Stimulated activated CD8-positive, alpha-beta memory T cell treated with anti-CD3 and anti-CD28 coated beads, Interleukin-15, amount 100 ng/mL, for 24 hours (primary cell): ENCODE measurements around the gene PARP12.
"Not testable (repeated sequence)": the region's sequence is repeated elsewhere in the genome, so short reads cannot be mapped to it uniquely, and the experiment has no call there.

ENCODE experiments used
- DNase-seq: peaks from one replicate; pipeline ENCODE4 v3.0.0-alpha.2; 2020; ENCODE audit warnings: low read depth

Gene PARP12, protein sequence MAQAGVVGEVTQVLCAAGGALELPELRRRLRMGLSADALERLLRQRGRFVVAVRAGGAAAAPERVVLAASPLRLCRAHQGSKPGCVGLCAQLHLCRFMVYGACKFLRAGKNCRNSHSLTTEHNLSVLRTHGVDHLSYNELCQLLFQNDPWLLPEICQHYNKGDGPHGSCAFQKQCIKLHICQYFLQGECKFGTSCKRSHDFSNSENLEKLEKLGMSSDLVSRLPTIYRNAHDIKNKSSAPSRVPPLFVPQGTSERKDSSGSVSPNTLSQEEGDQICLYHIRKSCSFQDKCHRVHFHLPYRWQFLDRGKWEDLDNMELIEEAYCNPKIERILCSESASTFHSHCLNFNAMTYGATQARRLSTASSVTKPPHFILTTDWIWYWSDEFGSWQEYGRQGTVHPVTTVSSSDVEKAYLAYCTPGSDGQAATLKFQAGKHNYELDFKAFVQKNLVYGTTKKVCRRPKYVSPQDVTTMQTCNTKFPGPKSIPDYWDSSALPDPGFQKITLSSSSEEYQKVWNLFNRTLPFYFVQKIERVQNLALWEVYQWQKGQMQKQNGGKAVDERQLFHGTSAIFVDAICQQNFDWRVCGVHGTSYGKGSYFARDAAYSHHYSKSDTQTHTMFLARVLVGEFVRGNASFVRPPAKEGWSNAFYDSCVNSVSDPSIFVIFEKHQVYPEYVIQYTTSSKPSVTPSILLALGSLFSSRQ

GRCh38 chr7:140062528-140063299, at the start of gene PARP12:
Gene PARP12, minus strand, starts transcription at chr7:140062951. Its CDS starts 104 bp downstream, at chr7:140062847.
- DNase-seq, result peak; percentile 66

- DNase-seq, result not testable (repeated sequence)
Observed at GRCh38 chr7:140108777-140109176, 46.0 kb upstream of the PARP12 start.

DNA sequence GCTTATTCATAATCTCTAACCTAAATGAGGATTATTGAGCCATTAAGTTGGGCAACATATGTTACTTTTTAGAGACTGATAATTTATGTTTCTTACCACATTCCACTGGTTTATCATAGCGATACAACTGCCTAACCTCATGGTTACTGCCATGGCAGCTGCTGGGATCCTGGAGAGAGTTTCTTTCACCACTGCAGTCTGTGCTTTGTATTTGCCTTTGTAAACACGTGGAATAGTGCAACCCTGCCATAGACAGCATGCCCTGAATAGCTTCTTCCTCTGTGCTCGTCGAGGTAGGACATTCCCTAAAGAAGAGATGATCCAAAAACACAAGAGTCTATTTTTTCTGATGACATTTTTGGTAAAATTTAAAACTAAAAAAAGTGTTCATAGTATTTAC, 33.7 kb upstream of the PARP12 start:
- no peak for DNase-seq

- DNase-seq, result no peak
Observed at GRCh38 chr7:140093375-140093774, 30.6 kb upstream of the PARP12 start.

GRCh38 chr7:140085447-140085846, 22.7 kb upstream of the PARP12 start:
- no peak for DNase-seq

GRCh38 chr7:140084972-140085371, 22.2 kb upstream of the PARP12 start:
- no peak for DNase-seq

DNA sequence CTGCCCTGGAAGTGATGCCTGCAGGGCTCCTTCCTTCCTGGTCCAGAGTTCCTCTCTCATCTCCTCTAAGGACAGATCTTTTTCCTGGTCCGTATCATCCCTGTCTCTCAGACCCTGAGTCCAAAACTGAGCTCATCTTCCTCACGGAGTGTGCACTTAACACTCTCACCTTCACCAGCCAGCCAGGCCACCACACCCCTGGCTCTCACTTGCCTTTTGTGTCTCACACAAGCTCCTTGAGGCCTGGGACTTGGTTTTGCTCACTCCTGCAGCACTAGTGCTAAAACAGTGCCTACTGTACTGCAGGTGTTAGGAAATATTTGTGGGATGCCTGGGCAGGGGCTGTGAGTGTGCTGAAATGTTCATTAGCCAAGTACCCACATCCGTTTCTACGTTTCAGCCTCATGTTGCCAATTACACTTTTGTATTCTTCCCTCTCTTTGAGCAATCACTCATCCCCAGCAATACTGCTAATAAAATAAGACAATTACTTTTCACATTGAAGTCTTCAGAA, 21.4 kb upstream of the PARP12 start:
- no peak for DNase-seq

- no peak for DNase-seq
Observed at GRCh38 chr7:140082770-140083169, 20.0 kb upstream of the PARP12 start.

- no peak for DNase-seq
Observed at GRCh38 chr7:140081774-140082425, 19.1 kb upstream of the PARP12 start.

GRCh38 chr7:140080919-140081318, 18.2 kb upstream of the PARP12 start:
- no peak for DNase-seq

GRCh38 chr7:140079121-140079536, 16.4 kb upstream of the PARP12 start:
- no peak for DNase-seq

DNA sequence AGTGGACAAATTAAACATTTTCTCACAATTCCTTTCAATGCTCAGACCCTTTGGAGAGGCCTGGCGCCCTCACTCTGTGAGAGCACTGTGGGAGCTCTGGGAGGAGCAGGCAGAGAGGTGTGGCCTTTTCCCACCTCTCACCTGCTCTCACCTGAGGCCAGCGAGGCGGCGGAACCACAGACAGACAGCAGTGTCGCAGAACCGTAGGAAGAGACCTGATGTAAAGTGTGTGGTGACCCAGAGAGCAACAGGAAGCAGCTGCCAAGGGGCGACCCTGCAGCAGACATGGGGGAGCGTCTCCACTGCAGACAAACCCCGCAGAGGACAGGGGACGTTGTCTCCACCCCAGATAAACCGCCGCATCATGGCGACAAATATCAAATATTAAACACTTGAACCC, 15.6 kb upstream of the PARP12 start:
- DNase-seq, result no peak

DNA sequence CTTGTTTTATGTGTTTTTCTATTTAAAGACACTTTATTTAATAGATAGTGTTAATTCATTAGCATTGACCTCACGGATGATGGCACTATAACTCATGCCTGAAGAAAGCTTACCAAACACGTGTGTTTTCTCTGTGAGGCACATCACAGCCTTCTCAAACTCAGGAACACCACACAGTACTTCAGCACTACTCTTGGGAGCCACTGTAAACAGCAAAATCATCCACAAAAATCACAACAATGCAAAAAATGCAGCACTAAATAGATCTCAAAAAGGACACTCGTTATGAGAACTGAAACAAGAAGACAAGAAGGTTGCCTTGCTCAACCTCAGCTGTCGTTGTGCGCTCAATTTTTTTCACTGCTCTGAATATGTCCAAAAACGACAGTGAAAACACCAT, 12.0 kb upstream of the PARP12 start:
- no peak for DNase-seq

DNA sequence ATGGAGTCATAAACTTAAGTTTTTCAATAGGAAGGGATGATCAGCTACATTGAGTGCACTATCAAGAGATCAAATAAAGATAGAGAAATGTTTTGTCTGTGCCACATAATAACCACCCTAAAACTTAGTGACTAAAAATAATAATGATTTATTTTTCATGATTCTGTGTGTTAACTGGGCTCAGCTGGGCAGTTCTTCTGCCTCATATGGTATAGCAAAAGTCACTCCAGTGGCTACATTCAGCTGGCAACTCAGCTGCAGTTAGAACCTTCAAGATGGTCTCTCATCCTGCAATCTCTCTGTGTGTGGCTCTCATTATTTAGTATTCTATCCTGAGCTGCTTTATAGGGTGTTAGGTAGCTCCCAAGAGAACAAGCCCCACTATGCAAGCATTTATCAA, 7.8 kb upstream of the PARP12 start:
- DNase-seq, result no peak

DNA sequence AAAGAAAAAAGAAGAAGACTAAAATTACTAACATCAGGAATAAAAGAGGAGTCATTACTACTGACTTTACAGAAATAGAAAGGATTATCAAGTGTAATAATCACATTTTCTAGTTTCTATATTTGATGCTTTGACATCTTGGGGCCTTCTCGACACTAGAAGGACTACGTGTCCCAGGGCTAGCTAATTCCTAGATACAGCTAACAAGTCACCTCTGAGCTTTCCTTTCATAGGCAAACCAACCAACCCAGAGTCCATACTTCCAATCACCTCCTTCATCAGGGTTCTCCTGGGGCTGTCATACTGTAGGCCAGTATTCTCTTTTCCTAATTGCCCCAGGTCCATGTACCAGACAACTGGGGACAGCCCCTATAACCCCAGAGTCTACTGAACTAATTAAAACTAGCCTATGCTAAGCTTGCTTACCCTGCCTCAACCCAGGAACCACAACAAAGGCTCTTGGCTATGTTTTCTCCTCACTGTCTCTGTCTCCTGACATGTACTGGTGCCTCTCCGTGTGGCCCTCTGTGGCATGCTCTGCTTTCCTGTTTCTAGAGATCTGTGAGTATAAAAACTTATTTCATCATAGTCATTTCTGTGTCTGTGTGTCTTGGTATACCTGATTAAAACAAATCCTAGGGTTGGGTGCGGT, 6.7 kb upstream of the PARP12 start:
- DNase-seq, result no peak

DNA sequence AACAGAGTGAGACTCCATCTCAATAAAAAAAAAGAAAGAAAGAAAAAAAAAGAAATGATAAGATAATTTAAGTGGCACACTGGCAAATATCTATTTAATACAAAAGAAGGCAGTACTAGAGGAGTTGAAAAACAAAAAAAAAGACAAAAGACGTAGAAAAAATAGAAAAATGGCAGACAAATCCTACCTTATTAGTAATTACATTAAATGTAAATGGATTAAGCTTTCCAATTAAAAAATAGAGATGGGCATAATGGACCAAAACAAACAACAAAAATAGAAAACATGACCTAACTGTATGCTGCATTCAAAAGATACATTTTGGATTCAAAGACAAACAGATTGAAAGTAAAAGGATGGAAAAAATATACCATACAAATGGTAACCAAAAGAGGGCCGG, 5.3 kb upstream of the PARP12 start:
- no peak for DNase-seq

GRCh38 chr7:140067052-140067451, 4.3 kb upstream of the PARP12 start:
- DNase-seq, result no peak

GRCh38 chr7:140062118-140062527, 628 bp downstream of the PARP12 start:
- peak; percentile 10 for DNase-seq

GRCh38 chr7:140061607-140061930, 1.2 kb downstream of the PARP12 start:
- no peak for DNase-seq

DNA sequence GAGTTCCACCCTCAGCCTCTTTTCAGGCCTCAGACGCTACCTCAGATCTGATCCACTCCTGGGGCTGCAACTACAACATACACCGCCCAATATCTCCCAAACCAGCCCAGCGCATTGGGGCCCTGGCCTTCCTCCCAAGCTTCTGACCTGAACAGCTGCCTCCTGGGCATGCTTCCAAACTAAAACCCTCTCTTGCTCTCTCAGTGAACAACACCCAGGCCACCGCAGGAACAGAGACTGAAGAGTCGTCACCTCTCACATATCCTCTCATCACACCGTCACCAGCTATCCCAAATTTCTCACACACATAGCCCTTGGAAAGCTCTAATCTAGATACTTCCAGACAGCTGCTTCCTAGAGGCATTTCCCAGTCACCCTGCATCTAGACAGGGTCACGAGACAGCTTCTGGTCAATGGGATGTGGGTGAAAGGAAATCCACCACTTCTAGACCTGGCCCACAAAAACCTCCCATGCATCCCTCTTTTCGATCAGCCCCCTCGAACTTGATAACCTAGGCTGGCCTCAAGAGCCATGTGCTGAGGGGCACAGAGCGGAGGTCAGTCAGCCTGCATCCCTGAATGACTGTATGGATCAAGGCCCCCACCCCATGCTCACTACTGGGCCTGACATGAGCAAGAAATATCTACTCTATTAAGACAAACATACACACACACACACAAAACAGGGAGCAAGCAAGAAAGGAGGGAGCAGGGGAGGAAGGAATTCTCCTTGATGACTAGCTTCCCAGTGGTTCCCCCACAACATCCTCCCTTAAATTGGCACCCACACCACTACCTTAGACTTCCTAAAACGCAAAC, 1.8 kb downstream of the PARP12 start:
- no peak for DNase-seq

DNA sequence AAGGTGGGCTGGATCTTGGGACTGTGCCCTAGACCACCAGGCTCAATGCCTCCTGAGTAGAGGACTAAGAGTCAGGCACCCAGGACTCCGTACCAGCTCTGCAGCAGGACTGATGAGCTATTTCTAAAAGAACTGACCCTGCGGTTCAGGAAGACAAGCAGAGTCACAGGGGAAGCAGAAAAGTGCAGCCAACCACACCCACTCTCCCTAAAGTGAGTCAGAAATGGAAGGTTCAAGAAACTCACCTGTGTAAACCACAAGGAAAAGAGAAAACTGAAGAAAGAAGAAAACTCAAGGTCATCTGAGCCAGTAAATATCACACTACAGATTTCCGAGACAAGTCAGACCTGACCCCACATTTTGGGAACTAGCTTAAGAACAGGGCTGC, 2.5 kb downstream of the PARP12 start:
- no peak for DNase-seq
